ENCODE measurements around the gene AKR7A2.

GRCh38 chr1:19339214-19339861 is 27.4 kb upstream of the AKR7A2 start:
- TF ChIP-seq CTCF (optimal IDR thresholded peaks at IDR 0.05 in 1 of 3, IDR thresholded peaks at IDR 0.05 in 1 of 3, conservative IDR thresholded peaks at IDR 0.05 in 1 of 3; ENCODE audit: extremely low read depth in 1 of 3, insufficient read depth in 2 of 3, low read length in 3 of 3), result no peak
- TF ChIP-seq EZH2 (IDR thresholded peaks at IDR 0.05; ENCODE audit: low read length), result no peak
